Stimulated activated effector memory CD8-positive, alpha-beta T cell treated with anti-CD3 and anti-CD28 coated beads, Interleukin-12 subunit alpha, Interleukin-12 subunit beta, amount 100 ng/mL, for 72 hours (primary cell): ENCODE results near the gene HPS5.
"Not testable (repeated sequence)": the region's sequence is repeated elsewhere in the genome, so short reads cannot be mapped to it uniquely, and the experiment has no call there.

Experiments
- ATAC-seq: fragments of 150-1000 bp; cut with Tn5 transposase; 2 replicates; pipeline ENCODE4 v1.10.0; 2021
- DNase-seq, 2 donors: peaks; one replicate each; pipeline ENCODE4 v3.0.0; 2021 to 2022; ENCODE audit warnings: low spot score in 2 of 2
- H3K27ac Mint-ChIP-seq: one replicate; pipeline ENCODE4 v1.8.0; 2022; ENCODE audit warnings: mild to moderate bottlenecking, mixed read lengths
- H3K36me3 Mint-ChIP-seq: one replicate; pipeline ENCODE4 v1.8.0; 2022; ENCODE audit warnings: mild to moderate bottlenecking, mixed read lengths
- H3K4me1 Mint-ChIP-seq: one replicate; pipeline ENCODE4 v1.8.0; 2022; ENCODE audit warnings: mixed read lengths
- H3K4me3 Mint-ChIP-seq: one replicate; pipeline ENCODE4 v1.8.0; 2022; ENCODE audit warnings: mild to moderate bottlenecking, mixed read lengths
- H3K9me3 Mint-ChIP-seq: one replicate; pipeline ENCODE4 v1.8.0; 2022; ENCODE audit warnings: mixed read lengths

Gene HPS5

DNA sequence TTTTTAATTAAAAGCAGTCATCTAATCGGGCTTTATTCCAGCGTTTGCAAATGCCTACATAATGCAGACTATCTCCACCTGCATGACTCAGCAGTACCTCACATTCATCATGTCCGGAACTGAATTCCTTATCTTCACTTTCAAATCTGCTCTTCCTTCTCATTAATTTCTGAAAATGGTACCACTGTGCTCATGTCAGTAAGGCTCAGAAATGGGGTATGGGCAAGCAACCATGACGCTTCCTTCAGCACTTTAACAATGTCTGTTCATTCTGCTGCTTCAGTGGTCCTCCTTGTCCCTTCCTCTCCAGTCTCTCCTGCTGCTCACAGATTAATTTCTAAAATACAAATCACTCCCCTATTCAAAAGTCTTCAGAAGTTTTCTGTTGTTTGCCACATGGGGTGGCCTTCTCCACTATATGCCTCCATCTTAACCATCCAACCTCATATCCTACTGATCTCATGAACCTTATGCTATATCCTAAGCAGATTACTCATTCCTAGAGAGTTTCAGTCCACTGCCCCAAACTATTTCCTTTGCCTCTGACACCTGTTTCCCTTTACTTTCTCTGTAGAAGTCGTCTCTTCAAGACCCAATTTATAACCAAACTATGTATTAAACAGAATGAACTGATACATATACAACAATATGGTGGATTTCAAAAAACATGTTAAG is 7.4 kb upstream of the HPS5 start:
- ATAC-seq = peak; percentile 66
- Mint-ChIP-seq H3K27ac (peak overlapping the region; percentile 2), H3K9me3 (no peaks in the 10 kb centered on the region), H3K4me3 (no peak overlapping the region), H3K4me1 (peaks cover 46% of the 10 kb centered on the region), H3K36me3 (peaks cover 91% of the 10 kb centered on the region)
- no peak for DNase-seq

GRCh38 chr11:18324381-18324780 is 2.4 kb upstream of the HPS5 start:
- peaks cover 53% of the 10 kb centered on the region for H3K4me1 Mint-ChIP-seq
- no peak for ATAC-seq

GRCh38 chr11:18323881-18324280 is 1.9 kb upstream of the HPS5 start:
- Mint-ChIP-seq H3K4me3 (peak overlapping the region; percentile 87), H3K4me1 (peaks cover 53% of the 10 kb centered on the region), H3K36me3 (peaks cover 65% of the 10 kb centered on the region)
- DNase-seq, H3K27ac Mint-ChIP-seq, H3K9me3 Mint-ChIP-seq, ATAC-seq: not testable (repeated sequence)

More at GRCh38 chr11:18324381-18324780, 2.4 kb upstream of the HPS5 start:
- no peak overlapping the region for H3K27ac Mint-ChIP-seq
- no peak for DNase-seq
- H3K36me3 Mint-ChIP-seq = peaks cover 70% of the 10 kb centered on the region
- H3K4me3 Mint-ChIP-seq = peak overlapping the region; percentile 87
- H3K9me3 Mint-ChIP-seq = no peaks in the 10 kb centered on the region

DNA sequence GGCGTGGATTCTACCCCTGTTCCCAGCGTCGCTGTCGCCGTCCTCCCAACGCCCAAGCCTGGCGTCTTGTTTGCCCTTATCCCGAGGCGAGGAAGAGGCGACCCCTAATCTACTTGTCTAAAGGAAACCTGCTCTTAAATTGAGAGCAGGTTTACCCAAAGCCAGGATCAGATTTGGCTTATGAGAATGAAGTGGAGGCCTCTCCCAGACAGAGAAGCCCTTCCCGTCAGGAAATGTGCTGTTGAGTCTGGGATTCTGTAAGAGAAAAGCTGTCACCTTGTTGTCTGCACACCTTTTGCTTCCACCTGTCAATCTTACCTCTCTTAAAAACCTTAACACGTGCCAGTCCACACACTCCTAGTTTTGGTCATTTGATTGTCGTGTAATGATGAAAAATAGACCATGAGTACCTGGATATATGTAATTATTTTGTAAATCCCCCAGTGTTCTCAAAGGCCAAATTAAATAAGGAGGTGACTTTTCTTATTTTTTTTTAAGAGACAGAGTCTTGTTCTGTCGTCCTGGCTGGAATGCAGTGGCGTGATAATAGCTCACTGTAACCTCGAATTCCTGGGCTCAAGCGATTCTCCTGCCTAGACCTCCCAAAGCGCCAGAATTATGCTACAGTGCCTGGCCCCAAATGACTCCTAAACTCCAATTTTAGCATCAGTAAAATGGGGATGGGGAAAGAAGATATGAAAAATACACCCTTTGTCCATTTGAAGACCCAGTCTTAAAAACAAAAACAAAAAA is 1.1 kb upstream of the HPS5 start:
- Mint-ChIP-seq H3K4me1 (peaks cover 53% of the 10 kb centered on the region), H3K9me3 (no peaks in the 10 kb centered on the region), H3K27ac (peak overlapping the region; percentile 99), H3K36me3 (peaks cover 56% of the 10 kb centered on the region), H3K4me3 (peak overlapping the region; percentile 87)
- DNase-seq (no peak), ATAC-seq (no peak)

DNA sequence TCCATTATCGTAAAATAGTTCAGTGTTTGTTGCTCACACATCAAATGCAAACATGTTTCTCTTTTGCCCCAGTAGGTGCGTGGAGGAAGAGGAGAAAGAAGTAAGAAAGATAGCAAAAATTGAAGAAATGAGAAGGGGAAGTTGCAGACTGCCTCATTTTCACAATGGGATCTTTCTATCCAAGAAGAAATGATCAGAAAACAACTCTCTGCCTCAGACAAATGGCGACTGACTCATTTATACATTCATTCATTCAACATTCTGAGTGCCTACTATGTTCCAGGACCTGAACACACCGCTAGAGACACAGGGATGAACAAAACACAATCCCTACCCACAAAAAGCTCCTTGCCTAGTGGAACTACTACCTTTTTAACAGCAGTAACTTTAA is 367 bp downstream of the HPS5 start:
- DNase-seq (no peak), ATAC-seq (peak; percentile 2)
- H3K4me1 Mint-ChIP-seq = peaks cover 53% of the 10 kb centered on the region
- H3K36me3 Mint-ChIP-seq = peaks cover 56% of the 10 kb centered on the region
- H3K27ac Mint-ChIP-seq = peak overlapping the region; percentile 99
- H3K4me3 Mint-ChIP-seq = peak overlapping the region; percentile 87
- no peaks in the 10 kb centered on the region for H3K9me3 Mint-ChIP-seq

DNA sequence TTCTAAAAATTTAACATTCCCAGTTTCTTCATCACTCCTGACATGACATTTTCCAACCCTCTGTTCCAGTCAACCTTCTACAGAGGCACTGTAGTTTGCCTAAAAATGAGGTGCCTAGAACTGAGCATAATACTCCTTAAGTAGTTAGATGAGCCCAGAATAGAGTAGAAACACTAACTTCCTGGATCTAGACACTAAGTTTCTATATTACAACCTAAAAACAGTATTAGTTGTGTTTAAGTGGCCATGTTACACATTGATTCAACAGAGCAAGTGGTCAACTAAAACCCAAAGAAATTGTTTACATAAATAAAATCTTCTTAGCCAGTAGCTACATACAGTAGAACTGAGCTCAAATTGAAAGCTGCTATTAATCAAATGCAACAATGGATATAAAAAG is 1.3 kb downstream of the HPS5 start:
- Mint-ChIP-seq H3K4me3 (peak overlapping the region; percentile 87), H3K27ac (peak overlapping the region; percentile 99)

DNA sequence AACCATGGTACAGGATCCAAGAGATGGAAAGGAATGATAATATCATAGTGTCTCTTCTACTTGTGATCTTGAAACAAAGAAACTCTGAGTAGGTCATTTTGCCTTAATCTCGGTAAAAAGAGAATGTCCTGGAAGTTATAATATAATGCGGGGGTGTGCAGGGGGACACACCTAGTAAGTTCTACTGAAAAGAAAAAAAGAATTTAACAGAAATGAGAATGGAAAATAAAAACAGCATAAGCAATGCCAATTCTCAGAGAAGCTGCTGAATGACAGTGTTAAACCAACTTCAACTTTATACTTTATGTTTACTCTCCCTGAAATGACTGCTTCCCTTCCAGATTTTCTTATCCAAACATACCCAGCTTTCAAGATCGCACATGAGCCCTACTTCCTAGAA is 2.0 kb downstream of the HPS5 start:
- H3K9me3 Mint-ChIP-seq = no peaks in the 10 kb centered on the region
- ATAC-seq = no peak
- DNase-seq = no peak
- H3K36me3 Mint-ChIP-seq = peaks cover 48% of the 10 kb centered on the region
- peak overlapping the region; percentile 87 for H3K4me3 Mint-ChIP-seq
- H3K27ac Mint-ChIP-seq = no peak overlapping the region
- peaks cover 49% of the 10 kb centered on the region for H3K4me1 Mint-ChIP-seq

More for the DNA sequence above, 1.3 kb downstream of the HPS5 start:
- DNase-seq (no peak), ATAC-seq (no peak)
- H3K9me3 Mint-ChIP-seq = no peaks in the 10 kb centered on the region
- H3K36me3 Mint-ChIP-seq = peaks cover 53% of the 10 kb centered on the region
- peaks cover 52% of the 10 kb centered on the region for H3K4me1 Mint-ChIP-seq

GRCh38 chr11:18317551-18317950 is 4.4 kb downstream of the HPS5 start:
- H3K36me3 Mint-ChIP-seq = peaks cover 37% of the 10 kb centered on the region
- DNase-seq (no peak), ATAC-seq (no peak)
- H3K9me3 Mint-ChIP-seq = no peaks in the 10 kb centered on the region
- H3K4me1 Mint-ChIP-seq = peaks cover 34% of the 10 kb centered on the region
- H3K27ac Mint-ChIP-seq = no peak overlapping the region
- H3K4me3 Mint-ChIP-seq = no peak overlapping the region

- H3K36me3 Mint-ChIP-seq = peaks cover 40% of the 10 kb centered on the region
- H3K9me3 Mint-ChIP-seq = no peaks in the 10 kb centered on the region
- H3K4me3 Mint-ChIP-seq = no peak overlapping the region
- no peak overlapping the region for H3K27ac Mint-ChIP-seq
- ATAC-seq (no peak), DNase-seq (no peak)
- H3K4me1 Mint-ChIP-seq = peaks cover 28% of the 10 kb centered on the region
Observed at GRCh38 chr11:18315893-18316292, 6.0 kb downstream of the HPS5 start.

DNA sequence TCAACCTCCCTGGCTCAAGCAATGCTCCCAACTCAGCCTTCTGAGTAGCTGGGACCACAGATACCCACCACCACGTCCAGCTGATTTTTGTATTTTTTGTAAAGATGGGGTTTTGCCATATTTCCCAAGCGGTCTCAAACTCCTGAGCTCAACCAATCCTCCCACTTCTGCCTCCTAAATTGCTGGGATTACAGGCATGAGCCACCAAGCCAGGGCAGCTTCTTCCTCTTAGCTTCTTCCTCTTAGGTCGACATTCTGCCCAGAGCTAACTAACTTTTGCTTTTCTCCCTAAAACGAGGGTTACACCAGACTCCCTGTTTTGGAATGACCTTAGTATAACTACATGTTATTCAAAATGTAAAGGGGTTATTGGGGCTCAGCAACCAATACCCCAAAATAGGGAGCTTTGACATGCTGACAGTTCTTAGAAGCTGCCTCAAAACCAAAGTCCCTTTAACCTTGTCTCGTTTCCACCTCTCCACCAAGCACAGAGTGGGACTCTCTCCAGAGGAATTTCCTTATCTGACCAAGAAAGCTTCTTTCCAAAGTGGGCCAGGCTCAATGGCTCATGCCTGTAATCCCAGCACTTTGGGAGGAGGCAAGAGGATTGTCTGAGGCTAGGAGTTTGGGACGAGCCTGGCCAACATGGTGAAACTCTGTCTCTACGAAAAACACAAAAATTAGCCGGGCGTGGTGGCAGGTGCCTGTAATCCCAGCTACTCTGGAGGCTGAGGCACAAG is 7.0 kb downstream of the HPS5 start:
- Mint-ChIP-seq H3K36me3 (peaks cover 49% of the 10 kb centered on the region), H3K4me1 (peaks cover 19% of the 10 kb centered on the region), H3K27ac (no peak overlapping the region), H3K9me3 (no peaks in the 10 kb centered on the region), H3K4me3 (no peak overlapping the region)
- DNase-seq = no peak
- ATAC-seq = no peak

DNA sequence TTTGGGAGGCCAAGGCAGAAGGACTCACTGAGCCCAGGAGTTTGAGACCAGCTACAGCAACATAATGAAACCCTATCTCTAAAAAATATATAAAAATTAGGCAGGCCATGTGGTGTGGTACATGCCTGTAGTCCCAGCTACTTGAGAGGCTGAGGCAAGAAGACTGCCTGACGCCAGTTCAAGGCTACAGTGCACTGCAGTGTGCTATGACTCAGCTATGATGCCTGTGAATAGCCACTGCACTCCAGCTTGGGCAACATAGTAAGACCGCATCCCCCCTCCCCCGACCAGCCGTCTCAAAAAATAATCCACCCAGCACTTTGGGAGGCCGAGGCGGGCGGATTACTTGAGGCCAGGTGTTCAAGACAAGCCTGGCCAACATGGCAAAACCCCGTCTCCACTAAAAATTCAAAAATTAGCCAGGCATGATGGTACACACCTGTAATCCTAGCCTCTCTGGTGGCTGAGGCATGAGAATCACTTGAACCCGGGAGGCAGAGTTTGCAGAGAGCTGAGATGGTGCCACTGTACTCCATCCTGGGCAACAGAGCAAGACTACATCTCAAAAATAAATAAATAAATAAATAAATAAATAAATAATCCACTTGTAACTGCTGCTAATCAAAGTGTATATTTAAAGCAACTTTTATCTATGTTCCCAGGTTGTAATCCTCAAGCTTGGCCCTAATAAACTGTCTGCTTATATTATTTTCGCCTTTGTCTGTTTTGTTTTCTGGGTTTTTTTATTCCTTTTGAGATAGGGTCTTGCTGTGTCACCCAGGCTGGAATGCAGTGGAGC is 7.8 kb downstream of the HPS5 start:
- no peaks in the 10 kb centered on the region for H3K9me3 Mint-ChIP-seq
- H3K4me1 Mint-ChIP-seq = peaks cover 11% of the 10 kb centered on the region
- no peak for DNase-seq
- ATAC-seq = no peak
- no peak overlapping the region for H3K4me3 Mint-ChIP-seq
- H3K27ac Mint-ChIP-seq = no peak overlapping the region
- peaks cover 57% of the 10 kb centered on the region for H3K36me3 Mint-ChIP-seq

DNA sequence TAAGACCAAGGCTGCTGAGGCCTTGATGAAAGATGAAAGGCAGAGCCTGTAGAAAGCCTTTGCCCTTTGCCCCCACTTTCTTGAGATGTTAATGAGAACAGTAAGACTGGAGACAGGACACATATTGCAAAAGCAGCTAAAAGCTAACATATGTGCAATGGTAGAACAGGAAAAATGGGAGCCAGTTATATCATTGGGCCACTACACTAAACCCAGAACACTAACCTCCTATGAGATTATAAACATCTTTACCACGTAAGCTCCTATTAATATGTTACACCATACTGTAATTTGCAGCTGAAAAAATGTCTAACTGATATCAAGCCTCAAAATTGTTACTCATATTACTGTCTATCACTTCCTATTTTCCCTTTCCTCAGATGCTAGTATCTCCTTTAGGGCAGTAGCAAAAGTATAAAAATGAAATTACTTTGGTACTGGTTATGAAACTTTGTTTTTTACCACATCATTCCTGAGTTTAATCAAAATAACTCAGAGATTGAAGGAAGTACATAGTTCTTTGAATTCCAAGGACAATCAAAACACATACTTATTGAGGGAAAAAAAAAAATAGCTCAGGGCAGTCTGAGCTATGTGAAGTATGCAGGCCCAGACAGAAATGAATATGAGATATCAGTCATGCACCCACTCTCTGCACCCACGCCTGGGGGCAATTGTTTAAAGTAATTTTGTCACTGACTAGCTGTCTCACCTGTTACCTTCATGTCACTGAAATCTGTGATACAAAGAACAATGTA is 9.1 kb downstream of the HPS5 start:
- H3K27ac Mint-ChIP-seq = peak overlapping the region; percentile 60
- H3K36me3 Mint-ChIP-seq = peaks cover 68% of the 10 kb centered on the region

DNA sequence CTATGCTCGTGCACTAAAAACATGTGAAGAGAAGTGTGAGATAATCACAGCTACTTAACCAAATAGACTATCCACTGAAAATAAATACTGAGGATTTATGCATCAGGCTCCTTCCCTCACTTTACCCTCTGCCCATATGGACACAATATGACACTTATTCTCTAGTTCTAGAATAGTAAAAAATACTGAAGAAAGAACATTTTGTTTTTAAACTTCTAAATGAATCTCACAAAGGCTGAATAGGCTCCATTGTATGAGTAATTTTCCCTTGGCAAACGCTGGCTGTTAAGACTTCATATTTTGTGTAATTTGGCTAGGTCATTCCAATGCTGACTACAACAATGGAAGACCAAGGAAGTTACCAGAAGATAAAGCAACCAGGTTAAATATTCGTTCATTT is 9.9 kb downstream of the HPS5 start:
- ATAC-seq = no peak
- no peak overlapping the region for H3K27ac Mint-ChIP-seq
- no peak overlapping the region for H3K4me3 Mint-ChIP-seq

More for the DNA sequence above, 9.1 kb downstream of the HPS5 start:
- Mint-ChIP-seq H3K9me3 (no peaks in the 10 kb centered on the region), H3K4me3 (no peak overlapping the region), H3K4me1 (peaks cover 8% of the 10 kb centered on the region)
- ATAC-seq (peak; percentile 55), DNase-seq (no peak)

DNA sequence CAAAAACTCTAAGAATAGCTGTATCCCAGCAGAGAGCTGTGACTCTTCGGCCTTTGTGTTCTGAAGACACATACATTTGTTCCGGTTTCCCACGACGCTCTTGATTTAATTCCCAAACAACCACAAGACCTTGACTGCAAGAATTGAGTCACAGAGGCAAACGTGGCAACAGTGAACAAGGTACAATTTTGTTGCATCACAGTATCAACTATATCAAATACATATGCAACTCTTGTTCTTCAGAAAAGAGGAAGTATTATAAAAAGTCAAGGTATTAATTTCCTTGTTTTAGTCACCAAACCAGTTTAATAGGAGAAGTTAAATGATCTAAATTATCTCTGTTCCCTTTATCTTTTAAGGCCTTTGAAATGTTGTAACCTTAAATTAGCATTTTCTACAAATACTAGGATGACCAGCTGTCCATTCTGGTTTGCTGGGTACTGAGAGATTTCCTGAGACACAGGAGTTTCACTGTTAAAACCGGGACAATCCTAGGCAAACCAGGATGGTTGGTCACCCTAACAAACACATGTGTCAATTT is 11.1 kb downstream of the HPS5 start:
- peaks cover 69% of the 10 kb centered on the region for H3K36me3 Mint-ChIP-seq
- H3K27ac Mint-ChIP-seq = no peak overlapping the region
- H3K4me3 Mint-ChIP-seq = no peak overlapping the region
- H3K4me1 Mint-ChIP-seq = peaks cover 8% of the 10 kb centered on the region
- H3K9me3 Mint-ChIP-seq = no peaks in the 10 kb centered on the region
- ATAC-seq (no peak), DNase-seq (no peak)

More for the DNA sequence above, 9.9 kb downstream of the HPS5 start:
- H3K36me3 Mint-ChIP-seq = peaks cover 68% of the 10 kb centered on the region
- H3K9me3 Mint-ChIP-seq = no peaks in the 10 kb centered on the region
- DNase-seq = no peak
- peaks cover 8% of the 10 kb centered on the region for H3K4me1 Mint-ChIP-seq
